Measurements from ENCODE around the gene MYLK.

DNA sequence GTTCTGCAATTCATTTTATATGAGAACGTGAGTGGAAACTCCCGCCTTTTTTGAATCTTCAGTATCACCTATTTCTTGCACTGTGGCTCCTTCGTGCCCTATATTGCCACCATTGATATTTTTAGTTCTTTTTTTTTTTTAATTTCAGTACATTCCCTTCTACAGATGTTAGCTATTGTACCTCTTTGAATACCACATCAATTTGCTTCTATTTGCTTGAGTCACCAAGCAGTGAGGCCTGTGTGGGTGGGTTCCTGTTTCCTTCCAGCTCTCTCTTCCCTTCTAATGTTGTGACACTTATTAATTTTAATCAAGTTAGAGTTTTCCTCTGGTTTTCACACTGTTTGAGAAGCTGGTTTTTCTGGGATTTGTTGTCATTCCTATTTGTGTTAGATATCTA is 308.0 kb downstream of the MYLK start:
- TF ChIP-seq, protein P1, sequence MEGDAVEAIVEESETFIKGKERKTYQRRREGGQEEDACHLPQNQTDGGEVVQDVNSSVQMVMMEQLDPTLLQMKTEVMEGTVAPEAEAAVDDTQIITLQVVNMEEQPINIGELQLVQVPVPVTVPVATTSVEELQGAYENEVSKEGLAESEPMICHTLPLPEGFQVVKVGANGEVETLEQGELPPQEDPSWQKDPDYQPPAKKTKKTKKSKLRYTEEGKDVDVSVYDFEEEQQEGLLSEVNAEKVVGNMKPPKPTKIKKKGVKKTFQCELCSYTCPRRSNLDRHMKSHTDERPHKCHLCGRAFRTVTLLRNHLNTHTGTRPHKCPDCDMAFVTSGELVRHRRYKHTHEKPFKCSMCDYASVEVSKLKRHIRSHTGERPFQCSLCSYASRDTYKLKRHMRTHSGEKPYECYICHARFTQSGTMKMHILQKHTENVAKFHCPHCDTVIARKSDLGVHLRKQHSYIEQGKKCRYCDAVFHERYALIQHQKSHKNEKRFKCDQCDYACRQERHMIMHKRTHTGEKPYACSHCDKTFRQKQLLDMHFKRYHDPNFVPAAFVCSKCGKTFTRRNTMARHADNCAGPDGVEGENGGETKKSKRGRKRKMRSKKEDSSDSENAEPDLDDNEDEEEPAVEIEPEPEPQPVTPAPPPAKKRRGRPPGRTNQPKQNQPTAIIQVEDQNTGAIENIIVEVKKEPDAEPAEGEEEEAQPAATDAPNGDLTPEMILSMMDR (IDR thresholded peaks at IDR 0.05) = no peak
- TF ChIP-seq POLR2A (IDR thresholded peaks at IDR 0.05) = no peak

All from tibial nerve (tissue), 3 donors.